Epithelial cell of proximal tubule (primary cell): Measurements from ENCODE around the gene ELN. TPM values are rescaled to one million over a fixed set of nuclear protein-coding genes. Genes with fewer than 3 reads are reported as not detected.

ENCODE experiments used
- DNase-seq: peaks from one replicate; pipeline ENCODE4 v3.0.0-alpha.2; 2011; ENCODE audit warnings: low read depth
- H3K4me3 ChIP-seq: 2 replicates; pipeline ENCODE4 v1.5.1; 2011; ENCODE audit warnings: low read depth, mild to moderate bottlenecking, low read length
- CTCF ChIP-seq: conservative IDR thresholded peaks from 2 replicates; pipeline ENCODE4 v1.5.1; 2012; ENCODE audit warnings: low read depth, mild to moderate bottlenecking, low read length
- total RNA-seq: library from RNA; depleted of rRNA; stranded (reverse); fragments of >200 nt; gene quantifications from 2 replicates; pipeline ENCODE4 v1.2.3, GENCODE V29; 2015

Gene ELN
- total RNA-seq, 1 donor from 2014 or later: 0.12 TPM

GRCh38 chr7:74082770-74083116, 54.8 kb downstream of the ELN start:
- no peak for TF ChIP-seq CTCF
- no peak overlapping the region for H3K4me3 ChIP-seq
- DNase-seq: no peak

- no peak for DNase-seq
- no peak for TF ChIP-seq CTCF
- H3K4me3 ChIP-seq: peak within 1 kb of the TSS; percentile 82
Measured at GRCh38 chr7:74083117-74083876, 55.3 kb downstream of the ELN start, which contains the start of gene LIMK1. TSS of gene LIMK1 (plus strand) at chr7:74083804. CDS start at chr7:74083991, 187 bp downstream.

- DNase-seq: no peak
- no peak for TF ChIP-seq CTCF
- H3K4me3 ChIP-seq: peak overlapping the region; percentile 82
Measured at GRCh38 chr7:74083928-74084721, 56.2 kb downstream of the ELN start.

GRCh38 chr7:74084722-74085578, 57.0 kb downstream of the ELN start:
- H3K4me3 ChIP-seq: peak overlapping the region; percentile 82
- TF ChIP-seq CTCF: no peak
- DNase-seq: no peak

- no peak overlapping the region for H3K4me3 ChIP-seq
- DNase-seq: no peak
- no peak for TF ChIP-seq CTCF
Measured at GRCh38 chr7:74087791-74088453, 59.9 kb downstream of the ELN start.

- no peak overlapping the region for H3K4me3 ChIP-seq
- DNase-seq: no peak
- no peak for TF ChIP-seq CTCF
Measured at GRCh38 chr7:74092321-74092963, 64.5 kb downstream of the ELN start.
